OCI-LY1 (cell line): ENCODE measurements around the gene C12orf43.

Source experiments
- CTCF ChIP-seq: fragments of 200-600 bp; sonication (generic), shearing (Covaris generic); IDR thresholded peaks from 2 replicates; pipeline ENCODE4 v1.5.1; 2017; ENCODE audit warnings: mild to moderate bottlenecking, antibody characterized with exemption, low read length, moderate library complexity, mixed read lengths
- EZH2 ChIP-seq: fragments of 200-600 bp; sonication (generic), shearing (Covaris generic); IDR thresholded peaks from 2 replicates; pipeline ENCODE4 v1.8.0; 2017; ENCODE audit warnings: borderline replicate concordance, mixed run types, mild to moderate bottlenecking, antibody characterized with exemption, low read length, moderate library complexity, mixed read lengths

GRCh38 chr12:120962532-120963020 lies 53.7 kb downstream of the C12orf43 start:
- TF ChIP-seq CTCF (no peak), EZH2 (no peak)
